ENCODE data around the gene PRKACG.

Gene PRKACG

DNA sequence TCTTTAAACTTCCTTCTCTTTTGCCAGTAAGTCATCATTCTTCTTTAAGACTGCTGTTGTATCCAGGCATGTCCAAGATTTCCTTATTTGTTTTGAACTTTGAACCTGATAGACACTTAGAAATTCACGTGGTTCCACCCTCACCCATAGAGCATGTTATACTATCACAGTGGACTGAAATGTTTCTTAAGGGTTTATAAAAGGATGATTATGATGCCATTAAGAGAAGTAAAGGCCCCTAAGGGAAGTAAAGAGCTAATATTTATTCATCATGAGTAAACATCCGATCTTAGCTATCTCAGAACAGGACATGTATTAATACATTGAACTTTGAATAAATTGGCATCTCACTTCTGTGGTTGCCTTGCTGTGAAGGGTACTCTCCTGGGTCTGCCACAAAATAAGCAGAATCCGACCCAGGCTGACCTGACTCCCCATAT, 49.8 kb downstream of the PRKACG start:
- Histone ChIP-seq H3K9me3 (ENCODE audit: insufficient read depth, low read depth, low read length) (no peaks in the 10 kb centered on the region), H2AFZ (ENCODE audit: low read length) (no peak overlapping the region), H3K9me2 (replicated peaks; ENCODE audit: low read depth, low read length) (no peaks in the 10 kb centered on the region), H3K27me3 (ENCODE audit: insufficient read depth, low read length, poor library complexity, severe bottlenecking) (no peaks in the 10 kb centered on the region), H3K36me3 (ENCODE audit: insufficient read depth, low read length) (no peaks in the 10 kb centered on the region), H4K20me1 (ENCODE audit: insufficient read depth, low read length, poor library complexity, severe bottlenecking) (no peaks in the 10 kb centered on the region), H3F3A (ENCODE audit: low read depth) (no peaks in the 10 kb centered on the region), H3K9ac (ENCODE audit: low read depth, low read length, poor library complexity, severe bottlenecking) (peak overlapping the region; percentile 29), H3K4me3 (ENCODE audit: low read length, poor library complexity, severe bottlenecking) (no peak overlapping the region), H3K4me2 (ENCODE audit: low read depth, low read length, poor library complexity, severe bottlenecking) (no peak overlapping the region), H3K4me1 (ENCODE audit: insufficient read depth, low read length, poor library complexity, severe bottlenecking) (peaks cover 9% of the 10 kb centered on the region), H3K79me2 (ENCODE audit: insufficient read depth, low read length) (no peaks in the 10 kb centered on the region)
- TF ChIP-seq EZH2phosphoT487 (IDR thresholded peaks at IDR 0.05; ENCODE audit: borderline replicate concordance), result no peak
- TF ChIP-seq, protein P1, sequence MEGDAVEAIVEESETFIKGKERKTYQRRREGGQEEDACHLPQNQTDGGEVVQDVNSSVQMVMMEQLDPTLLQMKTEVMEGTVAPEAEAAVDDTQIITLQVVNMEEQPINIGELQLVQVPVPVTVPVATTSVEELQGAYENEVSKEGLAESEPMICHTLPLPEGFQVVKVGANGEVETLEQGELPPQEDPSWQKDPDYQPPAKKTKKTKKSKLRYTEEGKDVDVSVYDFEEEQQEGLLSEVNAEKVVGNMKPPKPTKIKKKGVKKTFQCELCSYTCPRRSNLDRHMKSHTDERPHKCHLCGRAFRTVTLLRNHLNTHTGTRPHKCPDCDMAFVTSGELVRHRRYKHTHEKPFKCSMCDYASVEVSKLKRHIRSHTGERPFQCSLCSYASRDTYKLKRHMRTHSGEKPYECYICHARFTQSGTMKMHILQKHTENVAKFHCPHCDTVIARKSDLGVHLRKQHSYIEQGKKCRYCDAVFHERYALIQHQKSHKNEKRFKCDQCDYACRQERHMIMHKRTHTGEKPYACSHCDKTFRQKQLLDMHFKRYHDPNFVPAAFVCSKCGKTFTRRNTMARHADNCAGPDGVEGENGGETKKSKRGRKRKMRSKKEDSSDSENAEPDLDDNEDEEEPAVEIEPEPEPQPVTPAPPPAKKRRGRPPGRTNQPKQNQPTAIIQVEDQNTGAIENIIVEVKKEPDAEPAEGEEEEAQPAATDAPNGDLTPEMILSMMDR (conservative IDR thresholded peaks at IDR 0.05; ENCODE audit: low read length), result no peak

DNA sequence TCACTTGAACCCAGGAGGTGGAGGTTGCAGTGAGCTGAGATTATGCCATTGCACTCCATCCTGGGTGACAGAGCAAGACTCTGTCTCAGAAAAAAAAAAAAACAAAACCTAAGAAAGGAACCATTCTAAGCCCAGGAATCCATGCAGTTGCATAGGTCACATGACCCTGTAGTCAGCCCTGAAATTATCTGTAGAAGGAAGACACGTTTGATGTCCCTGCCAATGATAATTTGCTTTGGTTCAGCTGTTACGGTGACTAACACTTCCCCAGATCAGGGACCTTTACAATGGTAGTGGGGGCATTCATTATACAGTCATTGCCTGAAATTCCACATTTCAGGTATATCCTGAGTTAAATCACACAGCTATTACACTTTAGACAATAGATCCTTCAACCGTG, 50.5 kb downstream of the PRKACG start:
- H3K9me2 ChIP-seq (replicated peaks; ENCODE audit: low read depth, low read length), result no peaks in the 10 kb centered on the region
- H3K79me2 ChIP-seq (ENCODE audit: insufficient read depth, low read length), result no peaks in the 10 kb centered on the region
- no peaks in the 10 kb centered on the region for H3K36me3 ChIP-seq (ENCODE audit: insufficient read depth, low read length)
- no peaks in the 10 kb centered on the region for H3K9me3 ChIP-seq (ENCODE audit: insufficient read depth, low read depth, low read length)
- H3K4me2 ChIP-seq (ENCODE audit: low read depth, low read length, poor library complexity, severe bottlenecking), result no peak overlapping the region
- no peak overlapping the region for H3K4me3 ChIP-seq (ENCODE audit: low read length, poor library complexity, severe bottlenecking)
- H3F3A ChIP-seq (ENCODE audit: low read depth), result no peaks in the 10 kb centered on the region
- H3K9ac ChIP-seq (ENCODE audit: low read depth, low read length, poor library complexity, severe bottlenecking), result no peak overlapping the region
- no peak overlapping the region for H2AFZ ChIP-seq (ENCODE audit: low read length)
- H3K27me3 ChIP-seq (ENCODE audit: insufficient read depth, low read length, poor library complexity, severe bottlenecking), result no peaks in the 10 kb centered on the region
- TF ChIP-seq EZH2phosphoT487 (IDR thresholded peaks at IDR 0.05; ENCODE audit: borderline replicate concordance), result no peak
- TF ChIP-seq, protein P1 (conservative IDR thresholded peaks at IDR 0.05; ENCODE audit: low read length), result no peak
- peaks cover 9% of the 10 kb centered on the region for H3K4me1 ChIP-seq (ENCODE audit: insufficient read depth, low read length, poor library complexity, severe bottlenecking)
- H4K20me1 ChIP-seq (ENCODE audit: insufficient read depth, low read length, poor library complexity, severe bottlenecking), result no peaks in the 10 kb centered on the region
